GM21390 (cell line): ENCODE data around the gene CNNM4.
A peak's percentile ranks its signal among the peaks of the same experiment; 100 is the strongest.

Source experiments
- ATAC-seq: cut with Tn5 transposase; IDR thresholded peaks from one replicate; pipeline ENCODE4 v1.9.1; 2021; ENCODE audit not compliant: unreplicated experiment

CNNM4 gene

GRCh38 chr2:96810783-96811192 is 50.1 kb downstream of the CNNM4 start:
- no peak for ATAC-seq

DNA sequence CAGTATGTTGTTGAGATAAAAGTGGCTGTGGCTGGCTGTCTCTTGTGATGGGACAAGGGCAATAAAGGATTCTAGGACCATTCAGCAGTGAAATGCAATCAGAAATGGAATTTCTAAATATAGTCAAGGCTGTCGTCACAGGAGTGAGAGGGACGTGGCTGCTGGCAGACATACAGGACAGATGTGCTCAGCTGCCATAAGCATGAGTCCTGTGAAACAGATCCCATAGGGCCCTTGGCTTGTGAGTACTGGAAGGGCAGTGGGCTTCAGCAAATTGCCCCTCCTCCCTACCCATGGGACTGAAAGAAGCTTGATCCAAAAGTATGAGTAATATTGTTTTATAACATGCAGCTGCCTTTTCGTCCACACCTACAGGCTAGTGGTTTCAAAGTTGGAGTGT is 51.2 kb downstream of the CNNM4 start:
- ATAC-seq, result no peak

GRCh38 chr2:96813656-96814055 is 53.0 kb downstream of the CNNM4 start:
- no peak for ATAC-seq

DNA sequence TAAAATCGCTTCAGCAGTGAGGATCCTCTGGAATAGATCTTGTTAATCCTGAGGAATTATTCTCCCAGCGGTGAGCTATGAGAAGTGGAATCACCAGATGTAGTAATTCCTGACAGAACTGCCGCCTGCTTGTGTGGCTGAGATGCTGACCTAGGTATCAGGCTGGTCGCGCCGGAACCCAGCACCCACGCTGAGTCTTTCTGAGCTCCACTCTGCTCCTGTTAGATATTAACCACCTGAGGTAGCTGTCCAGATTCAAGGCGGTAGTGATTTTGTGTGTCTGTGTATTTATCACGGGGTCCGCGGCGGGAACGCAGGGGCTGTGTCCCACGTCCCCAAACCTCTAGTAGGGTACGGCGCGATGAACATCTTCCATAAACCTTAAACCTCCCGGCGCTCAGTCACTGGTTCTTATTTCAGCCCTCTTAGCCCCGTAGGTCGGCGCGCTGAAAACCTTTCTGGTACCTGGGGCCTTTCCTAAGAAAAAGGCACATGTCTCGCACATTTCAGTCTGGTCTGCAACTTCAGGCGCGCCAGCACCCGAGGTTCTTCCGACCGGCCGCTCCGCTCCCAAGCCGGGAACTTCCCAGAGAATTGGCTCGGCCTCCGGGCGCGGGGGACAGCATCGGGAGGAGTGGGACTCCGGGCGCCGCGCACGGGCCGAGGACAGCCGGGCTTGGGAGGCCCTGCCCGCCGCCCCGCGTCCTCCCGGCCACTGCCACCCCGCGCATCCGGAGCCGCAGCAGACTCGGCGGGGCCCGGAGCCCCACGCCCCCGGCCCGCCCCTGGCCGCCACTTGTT is 54.8 kb downstream of the CNNM4 start:
- peak; percentile 1 for ATAC-seq

DNA sequence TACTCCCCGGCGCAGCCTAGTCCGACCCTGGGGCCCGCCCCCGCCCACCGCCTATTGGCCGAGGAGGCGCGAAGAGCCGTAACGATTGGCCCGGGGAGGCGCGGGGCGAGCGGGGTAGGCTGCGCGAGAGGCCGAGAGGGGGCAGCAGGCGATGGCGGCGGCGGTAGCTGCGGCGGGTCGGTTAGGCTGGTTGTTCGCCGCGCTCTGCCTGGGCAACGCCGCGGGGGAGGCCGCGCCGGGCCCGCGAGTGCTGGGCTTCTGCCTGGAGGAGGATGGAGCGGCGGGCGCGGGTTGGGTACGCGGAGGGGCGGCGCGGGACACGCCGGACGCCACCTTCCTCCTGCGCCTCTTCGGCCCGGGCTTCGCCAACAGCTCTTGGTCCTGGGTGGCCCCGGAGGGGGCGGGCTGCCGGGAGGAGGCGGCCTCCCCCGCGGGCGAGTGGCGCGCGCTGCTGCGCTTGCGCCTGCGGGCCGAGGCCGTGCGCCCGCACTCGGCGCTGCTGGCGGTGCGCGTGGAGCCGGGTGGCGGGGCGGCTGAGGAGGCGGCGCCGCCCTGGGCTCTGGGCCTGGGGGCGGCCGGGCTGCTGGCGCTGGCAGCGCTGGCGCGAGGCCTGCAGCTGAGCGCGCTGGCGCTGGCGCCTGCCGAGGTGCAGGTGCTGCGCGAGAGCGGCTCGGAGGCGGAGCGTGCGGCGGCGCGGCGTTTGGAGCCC is 55.6 kb downstream of the CNNM4 start, which contains the start of gene CNNM3:
Gene CNNM3 (plus strand): TSS at position 142 of the 709 bp plus-strand sequence. CDS start 10 bp downstream, at position 152.
- ATAC-seq, result peak; percentile 89

DNA sequence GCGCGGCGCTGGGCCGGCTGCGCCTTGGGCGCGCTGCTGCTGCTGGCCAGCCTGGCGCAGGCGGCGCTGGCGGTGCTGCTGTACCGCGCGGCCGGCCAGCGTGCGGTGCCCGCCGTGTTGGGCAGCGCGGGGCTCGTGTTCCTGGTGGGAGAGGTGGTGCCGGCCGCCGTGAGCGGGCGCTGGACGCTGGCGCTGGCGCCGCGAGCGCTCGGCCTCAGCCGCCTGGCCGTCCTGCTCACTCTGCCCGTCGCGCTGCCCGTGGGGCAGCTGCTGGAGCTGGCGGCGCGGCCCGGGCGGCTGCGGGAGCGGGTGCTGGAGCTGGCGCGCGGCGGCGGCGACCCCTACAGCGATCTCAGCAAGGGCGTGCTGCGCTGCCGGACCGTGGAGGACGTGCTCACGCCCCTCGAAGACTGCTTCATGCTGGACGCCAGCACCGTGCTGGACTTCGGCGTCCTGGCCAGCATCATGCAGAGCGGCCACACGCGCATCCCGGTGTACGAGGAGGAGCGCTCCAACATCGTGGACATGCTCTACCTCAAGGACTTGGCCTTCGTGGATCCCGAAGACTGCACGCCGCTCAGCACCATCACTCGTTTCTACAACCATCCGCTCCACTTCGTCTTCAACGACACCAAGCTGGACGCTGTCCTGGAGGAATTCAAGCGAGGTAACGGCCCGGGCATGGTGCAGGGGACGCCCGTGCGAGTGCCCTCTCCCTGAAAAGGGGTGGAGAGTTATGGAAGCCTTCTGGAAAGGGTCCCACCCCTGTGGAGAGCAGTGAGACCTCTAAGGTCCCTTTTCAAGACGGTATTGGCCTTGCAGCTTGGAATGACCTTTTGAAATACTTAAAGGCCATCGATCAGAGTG is 56.4 kb downstream of the CNNM4 start:
- ATAC-seq, result no peak

- no peak for ATAC-seq
Observed at GRCh38 chr2:96817882-96818281, 57.2 kb downstream of the CNNM4 start.

GRCh38 chr2:96819128-96819875 is 58.6 kb downstream of the CNNM4 start:
- ATAC-seq, result no peak

DNA sequence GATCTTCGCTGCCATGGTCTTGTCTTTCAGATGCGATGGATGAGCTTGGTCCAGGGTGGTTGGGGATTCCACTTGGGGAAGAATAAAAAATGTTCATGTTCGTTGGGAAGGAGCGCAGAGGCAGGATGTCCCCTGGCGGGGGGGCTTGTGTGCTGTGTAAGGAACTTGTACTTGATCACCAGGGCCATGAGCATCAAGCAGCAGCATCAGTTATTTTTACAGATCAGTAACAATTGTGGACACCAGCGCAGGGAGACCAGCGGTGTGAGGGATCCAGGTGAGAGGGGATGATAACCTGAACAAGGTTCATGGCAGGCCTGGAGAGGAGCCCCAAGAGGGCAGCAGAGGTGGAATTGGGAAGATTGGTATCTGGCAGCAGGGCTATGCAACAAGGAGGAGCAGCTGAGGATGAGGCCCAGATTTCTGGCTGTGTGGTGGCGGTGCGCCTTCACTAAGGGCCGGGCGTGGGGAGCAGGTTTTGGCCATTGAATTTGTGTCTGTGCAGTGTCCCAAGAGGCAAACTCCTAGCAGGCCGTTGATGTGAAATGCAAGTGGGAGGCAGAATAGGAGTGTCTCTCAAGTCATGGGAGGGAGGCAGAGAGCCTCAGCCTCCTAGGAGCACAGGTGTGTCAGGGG is 59.3 kb downstream of the CNNM4 start:
- ATAC-seq, result no peak

GRCh38 chr2:96821113-96821675 is 60.5 kb downstream of the CNNM4 start:
- ATAC-seq, result no peak

DNA sequence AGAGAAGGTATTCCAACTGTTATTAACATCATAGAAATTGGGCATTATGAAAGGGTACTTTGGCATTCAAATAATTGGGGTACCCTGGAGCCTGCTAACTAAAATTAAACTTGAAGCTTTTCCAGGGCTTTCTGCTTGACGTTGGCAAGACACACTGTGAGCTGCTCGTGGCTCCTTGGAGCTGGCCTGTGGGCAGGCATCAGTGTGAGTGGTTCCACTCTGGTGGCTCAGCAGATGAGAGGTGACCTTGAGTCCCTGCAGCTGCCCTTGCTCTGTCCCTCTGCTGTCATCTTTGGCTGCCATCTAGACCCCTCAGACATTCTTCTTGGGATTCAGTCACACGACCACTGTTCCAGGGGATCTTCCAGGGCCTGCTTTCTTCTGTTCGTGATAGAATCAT is 62.1 kb downstream of the CNNM4 start:
- no peak for ATAC-seq

DNA sequence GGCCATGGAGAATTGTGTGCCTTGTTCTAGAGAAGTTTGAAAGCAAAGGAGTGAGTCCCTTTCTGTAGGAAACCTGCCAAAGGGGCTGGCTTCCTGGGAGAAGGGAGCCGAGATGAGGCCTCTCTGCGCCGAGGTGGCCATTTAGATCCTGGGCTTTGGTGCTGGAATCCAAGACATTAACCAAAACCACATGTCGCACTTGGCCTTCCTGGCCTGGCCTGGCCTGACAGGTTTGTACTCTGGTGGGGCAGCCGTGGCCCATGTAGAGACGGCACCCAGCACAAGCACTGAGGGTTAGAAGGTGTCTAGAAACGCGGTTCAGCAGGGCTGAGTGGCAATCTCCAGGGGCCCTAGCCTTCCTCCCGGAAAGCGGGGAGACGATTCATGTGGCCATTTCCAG is 62.5 kb downstream of the CNNM4 start:
- no peak for ATAC-seq

GRCh38 chr2:96824079-96824870 is 63.6 kb downstream of the CNNM4 start:
- no peak for ATAC-seq

GRCh38 chr2:96825057-96825456 is 64.4 kb downstream of the CNNM4 start:
- no peak for ATAC-seq

GRCh38 chr2:96826546-96827278 is 66.0 kb downstream of the CNNM4 start:
- no peak for ATAC-seq

DNA sequence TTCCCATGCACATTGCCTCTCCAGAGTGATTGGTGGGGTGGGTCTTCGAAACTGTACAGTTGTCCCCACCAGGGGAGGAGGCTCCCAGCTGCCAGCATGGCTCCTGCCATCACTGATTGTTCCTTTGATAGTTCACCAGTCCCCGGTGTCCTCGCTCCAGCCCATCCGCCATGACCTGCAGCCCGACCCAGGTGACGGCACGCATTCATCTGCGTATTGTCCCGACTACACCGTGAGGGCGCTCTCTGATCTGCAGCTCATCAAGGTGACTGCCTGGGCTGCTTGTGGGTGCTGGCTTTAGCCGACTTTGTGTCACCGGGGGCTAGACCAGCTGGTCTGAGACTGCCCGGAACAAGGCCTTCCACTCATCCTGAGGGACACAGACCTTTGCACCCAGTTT is 67.7 kb downstream of the CNNM4 start:
- ATAC-seq, result no peak

- no peak for ATAC-seq
Observed at GRCh38 chr2:96828874-96829273, 68.2 kb downstream of the CNNM4 start.

DNA sequence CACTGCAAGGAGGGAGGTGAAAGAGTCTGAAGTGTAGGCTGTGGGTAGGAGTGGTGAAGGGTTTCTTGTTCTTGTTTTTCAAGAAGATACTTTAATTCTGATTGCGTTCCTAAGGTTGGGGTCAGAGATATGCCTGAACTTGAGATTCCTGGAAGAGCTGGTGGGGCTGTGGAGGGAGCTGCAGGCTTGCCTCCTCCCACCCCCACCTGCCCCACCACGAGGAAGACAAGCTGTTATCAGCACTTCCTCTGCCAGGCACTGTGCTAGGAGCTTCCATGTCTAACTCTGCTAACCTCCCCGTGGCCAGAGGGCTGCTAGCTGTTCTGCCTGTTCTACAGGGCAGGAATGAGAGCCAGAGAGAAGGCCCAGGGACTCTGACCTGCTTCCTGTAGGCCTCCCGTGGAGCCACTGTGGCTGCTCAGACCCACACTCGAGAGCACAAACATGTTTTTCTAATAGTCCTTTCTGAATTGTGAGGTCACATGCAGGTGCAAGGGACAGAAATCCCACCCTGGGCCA is 69.4 kb downstream of the CNNM4 start:
- no peak for ATAC-seq
